ENCODE results near the gene ZNF382.

ZNF382 gene

GRCh38 chr19:36679455-36679854 is 74.3 kb downstream of the ZNF382 start:
- no peak for DNase-seq (ENCODE audit: low spot score)
